Esophagus squamous epithelium (tissue), 5 donors: Measurements from ENCODE around the gene CCDC97. TPM values are rescaled to one million over a fixed set of nuclear protein-coding genes. Genes with fewer than 3 reads are reported as not detected.

Experiments used
- DNase-seq: peaks from one replicate; lab custom pipeline; 2025; lab: John Stamatoyannopoulos, UW
- H3K27ac ChIP-seq, 4 donors: fragments of 200-600 bp; sonication (generic); one replicate each; pipeline ENCODE4 v1.5.1; 2016 to 2019; ENCODE audit warnings: mild to moderate bottlenecking in 1 of 4
- H3K27me3 ChIP-seq, 4 donors: fragments of 200-600 bp; sonication (generic); 1 replicate in 3 of 4; 2 replicates in 1 of 4; pipeline versions ENCODE4 v1.5.1 to v1.6.0; 2017 to 2021; ENCODE audit warnings: antibody characterized with exemption in 1 of 4
- H3K36me3 ChIP-seq, 3 donors: fragments of 200-600 bp; sonication (generic); one replicate each; pipeline ENCODE4 v1.5.1; 2016 to 2019
- H3K4me1 ChIP-seq, 3 donors: fragments of 200-600 bp; sonication (generic); one replicate each; pipeline ENCODE4 v1.5.1; 2017 to 2019
- H3K4me3 ChIP-seq, 4 donors: fragments of 200-600 bp; sonication (generic); 1 replicate in 3 of 4; 2 replicates in 1 of 4; pipeline ENCODE4 v1.5.1; 2016 to 2019; ENCODE audit warnings: mild to moderate bottlenecking in 2 of 4, moderate library complexity in 1 of 4
- H3K9me3 ChIP-seq, 3 donors: fragments of 200-600 bp; sonication (generic); one replicate each; pipeline ENCODE4 v1.5.1; 2016 to 2019
- CTCF ChIP-seq, 6 experiments: fragments of 450-650 bp in 4 of 6; fragments of 200-600 bp in 2 of 6; sonication (generic) in 2 of 6; IDR thresholded peaks; one replicate each; pipeline ENCODE4 v1.5.1; 2016 to 2019; ENCODE audit warnings: antibody characterized with exemption in 6 of 6, mild to moderate bottlenecking in 4 of 6, moderate library complexity in 4 of 6
- POLR2A ChIP-seq, 4 donors: fragments of 450-650 bp; IDR thresholded peaks; one replicate each; pipeline ENCODE4 v1.6.1; 2017; ENCODE audit warnings: antibody characterized with exemption in 4 of 4, mild to moderate bottlenecking in 4 of 4, moderate library complexity in 3 of 4
- WGBS, 2 donors: methylation state at CpG; one replicate each; pipeline ENCODE4 v1.1.5; 2018; 5-methylcytosine and 5-hydroxymethylcytosine counted together
- intact Hi-C: fragments of 100-400 bp; cut with DNase I; formaldehyde crosslinking; loops from one replicate; pipeline ENCODE4 v1.15.0; 2022
- total RNA-seq, 4 donors: library from RNA; depleted of rRNA; stranded (reverse); fragments of >200 nt; gene quantifications; one replicate each; pipeline ENCODE4 v1.1.0, GENCODE V29; 2016
- donor health status: DM: yes; HTN: yes; CAD: no.

CCDC97 gene
- total RNA-seq, 4 donors from 2014 or later = 9.4 to 19.5 (median 14.7) TPM

GRCh38 chr19:41316306-41316920 is 6.4 kb downstream of the CCDC97 start:
- 76 to 95% methylated on average over 2 to 14 of the region's 24 CpGs for WGBS, 2 donors
- H3K27ac ChIP-seq = no peak overlapping the region
- H3K36me3 ChIP-seq = peaks cover 27 to 95% (median 45%) of the 10 kb centered on the region in 3 donors
- no peaks in the 10 kb centered on the region for H3K9me3 ChIP-seq
- no peak for DNase-seq
- no peaks in the 10 kb centered on the region for H3K27me3 ChIP-seq
- intact Hi-C loops = no loop called here
- H3K4me1 ChIP-seq = peaks cover 4 to 23% (median 5%) of the 10 kb centered on the region in 3 donors
- no peak for TF ChIP-seq POLR2A (IDR thresholded peaks at IDR 0.05)
- no peak for TF ChIP-seq CTCF (IDR thresholded peaks at IDR 0.05)
- no peak overlapping the region for H3K4me3 ChIP-seq

- DNase-seq = no peak
- TF ChIP-seq POLR2A (IDR thresholded peaks at IDR 0.05) (no peak), CTCF (IDR thresholded peaks at IDR 0.05) (no peak)
- intact Hi-C loops = no loop called here
- H3K36me3 ChIP-seq = peaks cover 21 to 94% (median 36%) of the 10 kb centered on the region in 3 donors
- H3K4me3 ChIP-seq = no peak overlapping the region
- WGBS, 2 donors = 75 to 76% methylated on average over 11 to 15 of the region's 19 CpGs
- no peaks in the 10 kb centered on the region for H3K9me3 ChIP-seq
- H3K4me1 ChIP-seq = peaks cover 7 to 30% (median 23%) of the 10 kb centered on the region in 3 donors
- no peak overlapping the region for H3K27ac ChIP-seq
- no peaks in the 10 kb centered on the region for H3K27me3 ChIP-seq
Measured at GRCh38 chr19:41318696-41319499, 8.9 kb downstream of the CCDC97 start.

GRCh38 chr19:41319500-41320184 is 9.7 kb downstream of the CCDC97 start:
- 94 to 100% methylated on average over 1 to 4 of the region's 20 CpGs for WGBS, 2 donors

GRCh38 chr19:41320185-41320518 is 10.2 kb downstream of the CCDC97 start:
- Histone ChIP-seq H3K9me3 (no peaks in the 10 kb centered on the region), H3K4me1 (peaks cover 16 to 42% (median 36%) of the 10 kb centered on the region in 3 donors), H3K27me3 (no peaks in the 10 kb centered on the region), H3K4me3 (no peak overlapping the region), H3K36me3 (peaks cover 21 to 81% (median 36%) of the 10 kb centered on the region in 3 donors), H3K27ac (no peak overlapping the region)
- no peak for DNase-seq
- intact Hi-C loops = no loop called here
- WGBS, 2 donors = 87% methylated on average over 6 of the region's 11 CpGs; no CpG with 5 or more reads in 1 of the 2 donors
- TF ChIP-seq CTCF (IDR thresholded peaks at IDR 0.05) (no peak), POLR2A (IDR thresholded peaks at IDR 0.05) (no peak)

More at GRCh38 chr19:41319500-41320184, 9.7 kb downstream of the CCDC97 start:
- H3K9me3 ChIP-seq = no peaks in the 10 kb centered on the region
- peaks cover 21 to 86% (median 36%) of the 10 kb centered on the region in 3 donors for H3K36me3 ChIP-seq
- no peak overlapping the region for H3K27ac ChIP-seq
- TF ChIP-seq POLR2A (IDR thresholded peaks at IDR 0.05) (no peak), CTCF (IDR thresholded peaks at IDR 0.05) (no peak)
- intact Hi-C loops = no loop called here
- DNase-seq = no peak
- H3K27me3 ChIP-seq = no peaks in the 10 kb centered on the region
- H3K4me1 ChIP-seq = peaks cover 12 to 37% (median 31%) of the 10 kb centered on the region in 3 donors
- no peak overlapping the region for H3K4me3 ChIP-seq
